HEK293 (cell line): Measurements from ENCODE around the gene RNPS1.
A peak's percentile ranks its signal among the peaks of the same experiment; 100 is the strongest.

Experiments used
- CTCF ChIA-PET: fragments of 350-600 bp; formaldehyde crosslinking; extraction: SDS; loops from one replicate; lab custom pipeline; 2021; ENCODE audit warnings: antibody characterized with exemption; lab: Yijun Ruan, JAX
- POLR2A ChIA-PET: fragments of 300-600 bp; formaldehyde crosslinking; extraction: SDS; loops from one replicate; lab custom pipeline; 2020; ENCODE audit warnings: antibody characterized with exemption, inconsistent platforms; lab: Yijun Ruan, JAX
- H3K27ac ChIP-seq: fragments of 200-500 bp; sonication (Bioruptor generic); 2 replicates; pipeline ENCODE4 v1.5.1; 2014; ENCODE audit warnings: low read depth, low read length, control low read depth, inconsistent platforms; ENCODE audit errors: extremely low read depth
- H3K36me3 ChIP-seq, 2 experiments: fragments of 200-500 bp in 1 of 2; sonication (Bioruptor generic) in 1 of 2; 1 replicate in 1 of 2; 2 replicates in 1 of 2; pipeline ENCODE4 v1.5.1; 2014 to 2017; ENCODE audit warnings: inconsistent platforms in 2 of 2, low read length in 2 of 2; ENCODE audit not compliant: control insufficient read depth in 2 of 2, insufficient read depth in 1 of 2
- H3K4me1 ChIP-seq: fragments of 200-500 bp; sonication (Bioruptor generic); 2 replicates; pipeline ENCODE4 v1.5.1; 2014; ENCODE audit warnings: mild to moderate bottlenecking, low read length, inconsistent platforms; ENCODE audit not compliant: control insufficient read depth, insufficient read depth
- H3K4me3 ChIP-seq: 2 replicates; pipeline ENCODE4 v1.5.1; 2011; ENCODE audit warnings: low read depth, mild to moderate bottlenecking, control low read depth, low read length, moderate library complexity
- H3K9me3 ChIP-seq: fragments of 200-500 bp; sonication (Bioruptor generic); 2 replicates; pipeline ENCODE4 v1.5.1; 2014; ENCODE audit warnings: low read depth, low read length, inconsistent platforms; ENCODE audit not compliant: control insufficient read depth, insufficient read depth
- HOXC10 ChIP-seq: sonication (generic); formaldehyde crosslinking; IDR thresholded peaks from 2 replicates; pipeline ENCODE4 v1.8.1; 2023; ENCODE audit warnings: mild to moderate bottlenecking, missing genetic modification reagents
- KLF1 ChIP-seq: fragments of 450-650 bp; formaldehyde crosslinking; IDR thresholded peaks from 2 replicates; pipeline ENCODE4 v1.5.1; 2016; ENCODE audit warnings: missing biosample characterization, missing genetic modification characterization
- ZBTB17 ChIP-seq: fragments of 450-650 bp; formaldehyde crosslinking; IDR thresholded peaks from 2 replicates; pipeline ENCODE4 v1.5.1; 2016; ENCODE audit warnings: missing biosample characterization, missing genetic modification characterization
- ZNF121 ChIP-seq: fragments of 450-650 bp; formaldehyde crosslinking; IDR thresholded peaks from 2 replicates; pipeline ENCODE4 v1.5.1; 2016; ENCODE audit warnings: missing biosample characterization, missing genetic modification characterization
- ZNF140 ChIP-seq: fragments of 450-650 bp; formaldehyde crosslinking; IDR thresholded peaks from 2 replicates; pipeline ENCODE4 v1.5.1; 2016; ENCODE audit warnings: missing biosample characterization, missing genetic modification characterization
- ZNF560 ChIP-seq: fragments of 450-650 bp; formaldehyde crosslinking; IDR thresholded peaks from 2 replicates; pipeline ENCODE4 v1.5.1; 2017; ENCODE audit warnings: missing biosample characterization, missing genetic modification characterization, borderline replicate concordance
- TF ChIP-seq, protein P1 (sequence below): fragments of 450-650 bp; formaldehyde crosslinking; IDR thresholded peaks from 2 replicates; pipeline ENCODE4 v1.5.1; 2016; ENCODE audit warnings: missing biosample characterization, missing genetic modification characterization
- TF ChIP-seq, protein P2 (sequence below): fragments of 450-650 bp; formaldehyde crosslinking; IDR thresholded peaks from 2 replicates; pipeline ENCODE4 v1.5.1; 2016; ENCODE audit warnings: missing biosample characterization, missing genetic modification characterization
- TF ChIP-seq, protein P3 (sequence below): fragments of 450-650 bp; formaldehyde crosslinking; IDR thresholded peaks from 2 replicates; pipeline ENCODE4 v1.5.1; 2016; ENCODE audit warnings: missing biosample characterization, missing genetic modification characterization
- TF ChIP-seq, protein P4 (sequence below): fragments of 450-650 bp; formaldehyde crosslinking; IDR thresholded peaks from 2 replicates; pipeline ENCODE4 v1.5.1; 2016; ENCODE audit warnings: missing biosample characterization, missing genetic modification characterization, low read depth
- TF ChIP-seq, protein P5 (sequence below): fragments of 450-650 bp; formaldehyde crosslinking; IDR thresholded peaks from 2 replicates; pipeline ENCODE4 v1.5.1; 2016; ENCODE audit warnings: missing biosample characterization, missing genetic modification characterization

Gene RNPS1

DNA sequence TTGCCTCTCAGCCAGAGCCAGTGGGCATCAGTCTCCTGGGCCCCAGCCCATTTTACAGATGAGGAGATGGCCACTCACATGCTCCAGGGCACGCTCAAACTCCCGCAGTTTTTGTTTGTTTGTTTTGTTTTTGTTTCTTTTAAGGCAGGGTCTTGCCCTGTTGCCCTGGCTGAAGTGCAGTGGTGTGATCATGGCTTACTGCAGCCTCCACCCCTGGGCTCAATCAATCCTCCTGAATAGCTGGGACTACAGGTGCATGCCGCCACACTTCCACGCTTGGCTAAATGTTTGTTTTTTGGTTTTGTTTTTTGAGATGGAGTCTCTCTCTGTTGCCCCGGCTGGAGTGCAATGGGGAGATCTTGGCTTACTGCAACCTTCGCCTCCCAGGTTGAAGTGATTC, 41.0 kb downstream of the RNPS1 start:
- POLR2A ChIA-PET = interaction anchor here (0.6 to 3.9 kb wide), 6 partner anchors 9 to 71 kb away, joined by 3 to 17 read pairs (median 6); partner anchors contain the start of genes DNASE1L2, ECI1, MLST8 and TRAF7
- CTCF ChIA-PET = no interaction called here

DNA sequence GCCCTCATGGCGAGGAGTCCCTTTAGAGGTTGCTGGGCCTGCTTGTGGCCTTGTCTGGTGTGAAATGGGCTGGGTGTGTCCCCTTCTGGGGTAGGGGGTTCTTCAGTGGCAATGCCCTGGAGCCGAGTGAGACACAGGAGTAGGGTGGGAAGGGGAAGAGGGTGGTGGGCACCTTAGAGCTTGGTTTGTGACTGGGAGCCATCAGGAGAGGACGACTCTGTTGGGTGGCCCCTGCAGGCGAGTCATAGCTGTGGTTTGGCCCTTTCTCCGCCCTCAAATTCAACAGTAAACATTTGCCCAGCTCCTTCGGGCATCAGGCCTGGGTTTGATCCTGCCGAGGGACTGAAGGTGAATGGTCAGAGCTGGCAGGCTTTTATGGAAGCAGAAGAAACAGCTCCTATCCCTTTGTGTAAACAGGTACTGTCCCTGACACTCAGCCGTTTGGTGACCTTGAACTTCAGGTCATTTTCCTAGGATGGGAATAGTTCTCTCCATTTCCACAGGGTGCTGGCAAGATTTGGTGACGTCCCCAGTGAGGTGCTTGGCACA, 41.6 kb downstream of the RNPS1 start:
- Histone ChIP-seq H3K4me3 (no peak overlapping the region), H3K4me1 (0 out of 2 replicates have a peak, but pooled peaks cover 2% of the 10 kb centered on the region)
- TF ChIP-seq, protein P1, sequence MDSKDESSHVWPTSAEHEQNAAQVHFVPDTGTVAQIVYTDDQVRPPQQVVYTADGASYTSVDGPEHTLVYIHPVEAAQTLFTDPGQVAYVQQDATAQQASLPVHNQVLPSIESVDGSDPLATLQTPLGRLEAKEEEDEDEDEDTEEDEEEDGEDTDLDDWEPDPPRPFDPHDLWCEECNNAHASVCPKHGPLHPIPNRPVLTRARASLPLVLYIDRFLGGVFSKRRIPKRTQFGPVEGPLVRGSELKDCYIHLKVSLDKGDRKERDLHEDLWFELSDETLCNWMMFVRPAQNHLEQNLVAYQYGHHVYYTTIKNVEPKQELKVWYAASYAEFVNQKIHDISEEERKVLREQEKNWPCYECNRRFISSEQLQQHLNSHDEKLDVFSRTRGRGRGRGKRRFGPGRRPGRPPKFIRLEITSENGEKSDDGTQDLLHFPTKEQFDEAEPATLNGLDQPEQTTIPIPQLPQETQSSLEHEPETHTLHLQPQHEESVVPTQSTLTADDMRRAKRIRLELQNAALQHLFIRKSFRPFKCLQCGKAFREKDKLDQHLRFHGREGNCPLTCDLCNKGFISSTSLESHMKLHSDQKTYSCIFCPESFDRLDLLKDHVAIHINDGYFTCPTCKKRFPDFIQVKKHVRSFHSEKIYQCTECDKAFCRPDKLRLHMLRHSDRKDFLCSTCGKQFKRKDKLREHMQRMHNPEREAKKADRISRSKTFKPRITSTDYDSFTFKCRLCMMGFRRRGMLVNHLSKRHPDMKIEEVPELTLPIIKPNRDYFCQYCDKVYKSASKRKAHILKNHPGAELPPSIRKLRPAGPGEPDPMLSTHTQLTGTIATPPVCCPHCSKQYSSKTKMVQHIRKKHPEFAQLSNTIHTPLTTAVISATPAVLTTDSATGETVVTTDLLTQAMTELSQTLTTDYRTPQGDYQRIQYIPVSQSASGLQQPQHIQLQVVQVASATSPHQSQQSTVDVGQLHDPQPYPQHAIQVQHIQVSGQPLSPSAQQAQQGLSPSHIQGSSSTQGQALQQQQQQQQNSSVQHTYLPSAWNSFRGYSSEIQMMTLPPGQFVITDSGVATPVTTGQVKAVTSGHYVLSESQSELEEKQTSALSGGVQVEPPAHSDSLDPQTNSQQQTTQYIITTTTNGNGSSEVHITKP (tag by site-specific recombination) = peak; percentile 63
- TF ChIP-seq KLF1 (tag by site-specific recombination) = peak; percentile 50; the same call in 1 of the 2 replicates
- TF ChIP-seq, protein P2, sequence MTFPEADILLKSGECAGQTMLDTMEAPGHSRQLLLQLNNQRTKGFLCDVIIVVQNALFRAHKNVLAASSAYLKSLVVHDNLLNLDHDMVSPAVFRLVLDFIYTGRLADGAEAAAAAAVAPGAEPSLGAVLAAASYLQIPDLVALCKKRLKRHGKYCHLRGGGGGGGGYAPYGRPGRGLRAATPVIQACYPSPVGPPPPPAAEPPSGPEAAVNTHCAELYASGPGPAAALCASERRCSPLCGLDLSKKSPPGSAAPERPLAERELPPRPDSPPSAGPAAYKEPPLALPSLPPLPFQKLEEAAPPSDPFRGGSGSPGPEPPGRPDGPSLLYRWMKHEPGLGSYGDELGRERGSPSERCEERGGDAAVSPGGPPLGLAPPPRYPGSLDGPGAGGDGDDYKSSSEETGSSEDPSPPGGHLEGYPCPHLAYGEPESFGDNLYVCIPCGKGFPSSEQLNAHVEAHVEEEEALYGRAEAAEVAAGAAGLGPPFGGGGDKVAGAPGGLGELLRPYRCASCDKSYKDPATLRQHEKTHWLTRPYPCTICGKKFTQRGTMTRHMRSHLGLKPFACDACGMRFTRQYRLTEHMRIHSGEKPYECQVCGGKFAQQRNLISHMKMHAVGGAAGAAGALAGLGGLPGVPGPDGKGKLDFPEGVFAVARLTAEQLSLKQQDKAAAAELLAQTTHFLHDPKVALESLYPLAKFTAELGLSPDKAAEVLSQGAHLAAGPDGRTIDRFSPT (tag by site-specific recombination) = peak; percentile 53; the same call in 1 of the 2 replicates
- TF ChIP-seq, protein P3, sequence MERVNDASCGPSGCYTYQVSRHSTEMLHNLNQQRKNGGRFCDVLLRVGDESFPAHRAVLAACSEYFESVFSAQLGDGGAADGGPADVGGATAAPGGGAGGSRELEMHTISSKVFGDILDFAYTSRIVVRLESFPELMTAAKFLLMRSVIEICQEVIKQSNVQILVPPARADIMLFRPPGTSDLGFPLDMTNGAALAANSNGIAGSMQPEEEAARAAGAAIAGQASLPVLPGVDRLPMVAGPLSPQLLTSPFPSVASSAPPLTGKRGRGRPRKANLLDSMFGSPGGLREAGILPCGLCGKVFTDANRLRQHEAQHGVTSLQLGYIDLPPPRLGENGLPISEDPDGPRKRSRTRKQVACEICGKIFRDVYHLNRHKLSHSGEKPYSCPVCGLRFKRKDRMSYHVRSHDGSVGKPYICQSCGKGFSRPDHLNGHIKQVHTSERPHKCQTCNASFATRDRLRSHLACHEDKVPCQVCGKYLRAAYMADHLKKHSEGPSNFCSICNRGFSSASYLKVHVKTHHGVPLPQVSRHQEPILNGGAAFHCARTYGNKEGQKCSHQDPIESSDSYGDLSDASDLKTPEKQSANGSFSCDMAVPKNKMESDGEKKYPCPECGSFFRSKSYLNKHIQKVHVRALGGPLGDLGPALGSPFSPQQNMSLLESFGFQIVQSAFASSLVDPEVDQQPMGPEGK (tag by site-specific recombination) = 0 out of 2 replicates have a peak, but pooled peaks have one; percentile 24
- TF ChIP-seq, protein P4, sequence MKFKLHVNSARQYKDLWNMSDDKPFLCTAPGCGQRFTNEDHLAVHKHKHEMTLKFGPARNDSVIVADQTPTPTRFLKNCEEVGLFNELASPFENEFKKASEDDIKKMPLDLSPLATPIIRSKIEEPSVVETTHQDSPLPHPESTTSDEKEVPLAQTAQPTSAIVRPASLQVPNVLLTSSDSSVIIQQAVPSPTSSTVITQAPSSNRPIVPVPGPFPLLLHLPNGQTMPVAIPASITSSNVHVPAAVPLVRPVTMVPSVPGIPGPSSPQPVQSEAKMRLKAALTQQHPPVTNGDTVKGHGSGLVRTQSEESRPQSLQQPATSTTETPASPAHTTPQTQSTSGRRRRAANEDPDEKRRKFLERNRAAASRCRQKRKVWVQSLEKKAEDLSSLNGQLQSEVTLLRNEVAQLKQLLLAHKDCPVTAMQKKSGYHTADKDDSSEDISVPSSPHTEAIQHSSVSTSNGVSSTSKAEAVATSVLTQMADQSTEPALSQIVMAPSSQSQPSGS (tag by site-specific recombination) = no peak
- TF ChIP-seq, all 188 proteins: peak for 4
- Histone ChIP-seq H3K27ac (peak overlapping the region; percentile 22; the same call in 1 of the 2 replicates), H3K36me3 (peaks cover 0 to 48% of the 10 kb centered on the region in 2 experiments; a peak in 2 of 3 replicates), H3K9me3 (no peaks in the 10 kb centered on the region)
- ChIA-PET CTCF (interaction anchor here (0.6 to 0.7 kb wide), 3 partner anchors 29 to 128 kb away, joined by 3 to 5 read pairs (median 4); no protein-coding TSS in a partner anchor), POLR2A (interaction anchor here (0.9 to 3.9 kb wide), 7 partner anchors 10 to 71 kb away, joined by 3 to 17 read pairs (median 5); partner anchors contain the start of genes DNASE1L2, ECI1, MLST8 and PGP)

More for the DNA sequence above, 41.0 kb downstream of the RNPS1 start:
- Histone ChIP-seq H3K27ac (no peak overlapping the region), H3K9me3 (no peaks in the 10 kb centered on the region), H3K4me1 (0 out of 2 replicates have a peak, but pooled peaks cover 2% of the 10 kb centered on the region), H3K36me3 (peaks cover 0 to 54% of the 10 kb centered on the region in 2 experiments; a peak in 2 of 3 replicates), H3K4me3 (no peak overlapping the region)
- TF ChIP-seq HOXC10 = no peak
- no peak for TF ChIP-seq ZNF560 (tag by site-specific recombination)
- peak; percentile 94 for TF ChIP-seq ZNF121 (tag by site-specific recombination)
- TF ChIP-seq ZNF140 (tag by site-specific recombination) = no peak
- TF ChIP-seq ZBTB17 (tag by site-specific recombination) = no peak
- TF ChIP-seq, protein P5, sequence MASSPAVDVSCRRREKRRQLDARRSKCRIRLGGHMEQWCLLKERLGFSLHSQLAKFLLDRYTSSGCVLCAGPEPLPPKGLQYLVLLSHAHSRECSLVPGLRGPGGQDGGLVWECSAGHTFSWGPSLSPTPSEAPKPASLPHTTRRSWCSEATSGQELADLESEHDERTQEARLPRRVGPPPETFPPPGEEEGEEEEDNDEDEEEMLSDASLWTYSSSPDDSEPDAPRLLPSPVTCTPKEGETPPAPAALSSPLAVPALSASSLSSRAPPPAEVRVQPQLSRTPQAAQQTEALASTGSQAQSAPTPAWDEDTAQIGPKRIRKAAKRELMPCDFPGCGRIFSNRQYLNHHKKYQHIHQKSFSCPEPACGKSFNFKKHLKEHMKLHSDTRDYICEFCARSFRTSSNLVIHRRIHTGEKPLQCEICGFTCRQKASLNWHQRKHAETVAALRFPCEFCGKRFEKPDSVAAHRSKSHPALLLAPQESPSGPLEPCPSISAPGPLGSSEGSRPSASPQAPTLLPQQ (tag by site-specific recombination) = no peak
